Thyroid gland (tissue), 4 donors: Measurements from ENCODE around the gene BMERB1. TPM values are rescaled to one million over a fixed set of nuclear protein-coding genes. Genes with fewer than 3 reads are reported as not detected.
"Not testable (repeated sequence)": the region's sequence is repeated elsewhere in the genome, so short reads cannot be mapped to it uniquely, and the experiment has no call there.

ENCODE experiments used
- DNase-seq, 2 donors: peaks; one replicate each; pipeline ENCODE4 v3.0.0-alpha.2; 2019
- H3K27ac ChIP-seq, 3 donors: fragments of 200-600 bp; sonication (generic); 1 replicate in 2 of 3; 2 replicates in 1 of 3; pipeline ENCODE4 v1.5.1; 2016 to 2019; ENCODE audit warnings: mild to moderate bottlenecking in 1 of 3, moderate library complexity in 1 of 3
- H3K27me3 ChIP-seq: fragments of 200-600 bp; sonication (generic); one replicate; pipeline ENCODE4 v1.5.1; 2019
- H3K36me3 ChIP-seq, 2 donors: fragments of 200-600 bp; sonication (generic); one replicate each; pipeline ENCODE4 v1.5.1; 2016 to 2019
- H3K4me1 ChIP-seq, 2 donors: fragments of 200-600 bp; sonication (generic); one replicate each; pipeline ENCODE4 v1.5.1; 2017 to 2019
- H3K4me3 ChIP-seq, 3 donors: fragments of 200-600 bp; sonication (generic); replicated peaks in 1 of 3; 1 replicate in 2 of 3; 2 replicates in 1 of 3; pipeline ENCODE4 v1.5.1; 2016; ENCODE audit warnings: mild to moderate bottlenecking in 1 of 3
- H3K9me3 ChIP-seq: fragments of 200-600 bp; sonication (generic); one replicate; pipeline ENCODE4 v1.5.1; 2017
- POLR2A ChIP-seq, 2 donors: fragments of 450-650 bp; IDR thresholded peaks; one replicate each; pipeline ENCODE4 v1.6.1; 2017; ENCODE audit warnings: antibody characterized with exemption in 2 of 2, mild to moderate bottlenecking in 2 of 2, moderate library complexity in 1 of 2
- WGBS, 2 donors: methylation state at CpG; one replicate each; pipeline ENCODE4 v1.1.5; 2017; 5-methylcytosine and 5-hydroxymethylcytosine counted together
- intact Hi-C: fragments of 100-400 bp; cut with DNase I; formaldehyde crosslinking; loops from one replicate; pipeline ENCODE4 v1.15.1; 2023
- total RNA-seq, 4 donors: library from RNA; depleted of rRNA; stranded (reverse); fragments of >200 nt; gene quantifications; one replicate each; pipeline ENCODE4 v1.2.3, GENCODE V29; 2016
- TF ChIP-seq, protein P1 (sequence below), 6 experiments: fragments of 200-600 bp in 3 of 6; fragments of 450-650 bp in 3 of 6; sonication (generic) in 3 of 6; IDR thresholded peaks; one replicate each; pipeline ENCODE4 v1.5.1; 2016 to 2019; ENCODE audit warnings: antibody characterized with exemption in 6 of 6, mild to moderate bottlenecking in 2 of 6, inconsistent platforms in 1 of 6, moderate library complexity in 1 of 6

BMERB1 gene
- 10 to 100 TPM; 13.7 to 31.0 (median 23.0) TPM for total RNA-seq

GRCh38 chr16:15434425-15435215, at the start of gene BMERB1:
Gene BMERB1 (plus strand): TSS chr16:15434588. CDS start chr16:15434654, 66 bp downstream.
- no peak for TF ChIP-seq POLR2A (IDR thresholded peaks at IDR 0.05)
- TF ChIP-seq, protein P1, sequence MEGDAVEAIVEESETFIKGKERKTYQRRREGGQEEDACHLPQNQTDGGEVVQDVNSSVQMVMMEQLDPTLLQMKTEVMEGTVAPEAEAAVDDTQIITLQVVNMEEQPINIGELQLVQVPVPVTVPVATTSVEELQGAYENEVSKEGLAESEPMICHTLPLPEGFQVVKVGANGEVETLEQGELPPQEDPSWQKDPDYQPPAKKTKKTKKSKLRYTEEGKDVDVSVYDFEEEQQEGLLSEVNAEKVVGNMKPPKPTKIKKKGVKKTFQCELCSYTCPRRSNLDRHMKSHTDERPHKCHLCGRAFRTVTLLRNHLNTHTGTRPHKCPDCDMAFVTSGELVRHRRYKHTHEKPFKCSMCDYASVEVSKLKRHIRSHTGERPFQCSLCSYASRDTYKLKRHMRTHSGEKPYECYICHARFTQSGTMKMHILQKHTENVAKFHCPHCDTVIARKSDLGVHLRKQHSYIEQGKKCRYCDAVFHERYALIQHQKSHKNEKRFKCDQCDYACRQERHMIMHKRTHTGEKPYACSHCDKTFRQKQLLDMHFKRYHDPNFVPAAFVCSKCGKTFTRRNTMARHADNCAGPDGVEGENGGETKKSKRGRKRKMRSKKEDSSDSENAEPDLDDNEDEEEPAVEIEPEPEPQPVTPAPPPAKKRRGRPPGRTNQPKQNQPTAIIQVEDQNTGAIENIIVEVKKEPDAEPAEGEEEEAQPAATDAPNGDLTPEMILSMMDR (IDR thresholded peaks at IDR 0.05) = no peak
- Histone ChIP-seq H3K27ac (peak within 1 kb of the TSS; percentile 2 to 65 (median 65)), H3K9me3 (no peaks in the 10 kb centered on the region), H3K27me3 (no peaks in the 10 kb centered on the region), H3K4me3 (peak within 1 kb of the TSS in 2 of 3 donors; percentile 31 to 54), H3K36me3 (no peaks in the 10 kb centered on the region), H3K4me1 (no peaks in the 10 kb centered on the region)
- peak; percentile 36 to 56 for DNase-seq
- intact Hi-C loops = no loop called here
- WGBS, 2 donors = 1% methylated on average over 47 to 52 of the region's 63 CpGs

DNA sequence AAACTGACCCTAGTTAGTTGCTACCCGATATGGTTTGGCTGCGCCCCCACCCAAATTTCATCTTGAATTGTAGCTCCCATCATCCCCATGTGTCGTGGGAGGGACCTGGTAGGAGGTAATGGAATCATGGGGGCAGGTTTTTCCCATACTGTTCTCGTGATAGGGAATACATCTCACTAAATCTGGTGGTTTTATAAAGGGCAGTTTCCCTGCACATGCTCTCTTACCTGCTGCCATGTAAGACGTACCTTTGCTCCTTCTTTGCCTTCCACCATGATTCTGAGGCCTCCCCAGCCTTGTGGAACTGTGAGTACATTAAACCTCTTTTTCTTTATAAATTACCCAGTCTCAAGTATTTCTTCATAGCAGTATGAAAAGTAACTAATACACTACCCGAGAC, 46.3 kb upstream of the BMERB1 start:
- H3K27ac ChIP-seq, H3K4me3 ChIP-seq, H3K9me3 ChIP-seq, H3K4me1 ChIP-seq, H3K36me3 ChIP-seq, intact Hi-C loops, DNase-seq, H3K27me3 ChIP-seq: not testable (repeated sequence)
- 92 to 96% methylated on average over 6 of the region's 6 CpGs for WGBS, 2 donors

- WGBS, 2 donors = 84 to 88% methylated on average over 5 of the region's 5 CpGs
- H3K27ac ChIP-seq, DNase-seq, intact Hi-C loops, H3K4me1 ChIP-seq, H3K4me3 ChIP-seq, H3K9me3 ChIP-seq, H3K36me3 ChIP-seq, H3K27me3 ChIP-seq: not testable (repeated sequence)
These were observed 44.5 kb upstream of the BMERB1 start for GRCh38 chr16:15389916-15390315.

- H3K36me3 ChIP-seq, DNase-seq, H3K9me3 ChIP-seq, H3K27me3 ChIP-seq, intact Hi-C loops, H3K27ac ChIP-seq, H3K4me3 ChIP-seq, H3K4me1 ChIP-seq: not testable (repeated sequence)
- WGBS, 2 donors = 92 to 93% methylated on average over 8 of the region's 8 CpGs
These were observed 41.4 kb upstream of the BMERB1 start for GRCh38 chr16:15393025-15393424.

DNA sequence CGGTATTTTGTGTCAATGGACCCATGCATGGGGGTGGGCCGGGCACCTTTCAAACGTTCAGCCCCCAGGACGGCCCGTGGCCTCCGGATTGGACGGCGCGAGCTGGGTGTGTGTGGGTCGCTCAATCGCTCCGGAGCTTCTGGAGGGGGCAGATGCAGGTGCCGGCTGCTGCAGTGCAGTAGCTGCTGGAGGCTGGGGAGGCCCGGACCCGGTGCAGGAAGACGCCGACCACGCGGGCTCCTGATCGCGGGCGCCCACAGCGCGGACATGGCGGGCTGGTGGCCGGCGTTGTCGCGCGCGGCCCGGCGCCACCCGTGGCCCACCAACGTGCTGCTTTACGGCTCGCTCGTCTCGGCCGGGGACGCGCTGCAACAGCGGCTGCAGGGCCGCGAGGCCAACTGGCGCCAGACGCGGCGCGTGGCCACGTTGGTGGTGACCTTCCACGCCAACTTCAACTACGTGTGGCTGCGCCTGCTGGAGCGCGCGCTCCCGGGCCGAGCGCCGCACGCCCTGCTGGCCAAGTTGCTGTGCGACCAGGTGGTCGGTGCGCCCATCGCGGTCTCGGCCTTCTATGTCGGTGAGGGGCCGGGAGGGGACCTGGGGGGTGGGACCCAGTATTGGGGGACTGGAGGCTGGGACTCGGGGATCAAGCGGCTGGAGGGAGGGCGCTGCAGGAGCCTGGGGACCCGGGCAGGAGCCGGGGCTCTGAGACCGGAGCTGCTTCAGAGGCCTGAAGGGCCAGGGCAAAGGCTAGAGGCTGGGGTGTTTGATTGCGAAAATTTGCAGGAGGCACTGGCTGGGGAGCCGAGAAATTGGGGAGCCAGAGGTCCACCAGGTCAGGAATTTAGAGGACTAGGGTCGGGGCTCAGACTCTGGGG, 38.5 kb upstream of the BMERB1 start, which contains the start of gene MPV17L:
Gene MPV17L (plus strand): TSS at position 124 of the 878 bp plus-strand sequence. CDS start 144 bp downstream, at position 268.
- peak; percentile 72 to 81 for DNase-seq
- intact Hi-C loops, H3K36me3 ChIP-seq, H3K27me3 ChIP-seq, H3K4me1 ChIP-seq, H3K9me3 ChIP-seq: not testable (repeated sequence)
- H3K27ac ChIP-seq = peak within 1 kb of the TSS; percentile 21 to 75 (median 54)
- TF ChIP-seq, protein P1 (IDR thresholded peaks at IDR 0.05) = peak in 1 of 6 experiments; percentile 13
- peak in 1 of 2 donors; percentile 49 for TF ChIP-seq POLR2A (IDR thresholded peaks at IDR 0.05)
- WGBS, 2 donors = 6 to 9% methylated on average over 32 to 44 of the region's 79 CpGs
- peak within 1 kb of the TSS; percentile 22 to 83 (median 63) for H3K4me3 ChIP-seq

DNA sequence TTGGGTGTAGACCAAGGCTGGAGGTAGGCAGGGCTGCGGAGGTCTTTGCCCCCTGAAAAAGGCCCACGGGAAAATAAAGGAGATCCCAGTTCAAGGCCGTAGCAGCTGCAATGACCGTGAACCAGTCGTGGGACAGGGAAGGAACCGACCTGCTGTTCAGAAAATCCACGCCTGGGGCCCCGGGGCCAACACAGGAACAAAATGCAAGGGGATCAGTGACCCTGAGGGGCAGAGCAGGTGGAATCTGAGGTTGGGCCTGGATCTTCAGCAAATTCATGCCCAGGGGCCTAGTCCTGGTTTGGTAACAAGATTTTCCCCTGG, 37.9 kb upstream of the BMERB1 start:
- H3K36me3 ChIP-seq, H3K9me3 ChIP-seq, H3K4me3 ChIP-seq, intact Hi-C loops, H3K4me1 ChIP-seq, DNase-seq, H3K27me3 ChIP-seq: not testable (repeated sequence)
- 87% methylated on average over 8 of the region's 8 CpGs for WGBS, 2 donors
- peak overlapping the region; percentile 21 to 75 (median 54) for H3K27ac ChIP-seq
